ENCODE measurements around the gene DGCR8.

DGCR8 gene

DNA sequence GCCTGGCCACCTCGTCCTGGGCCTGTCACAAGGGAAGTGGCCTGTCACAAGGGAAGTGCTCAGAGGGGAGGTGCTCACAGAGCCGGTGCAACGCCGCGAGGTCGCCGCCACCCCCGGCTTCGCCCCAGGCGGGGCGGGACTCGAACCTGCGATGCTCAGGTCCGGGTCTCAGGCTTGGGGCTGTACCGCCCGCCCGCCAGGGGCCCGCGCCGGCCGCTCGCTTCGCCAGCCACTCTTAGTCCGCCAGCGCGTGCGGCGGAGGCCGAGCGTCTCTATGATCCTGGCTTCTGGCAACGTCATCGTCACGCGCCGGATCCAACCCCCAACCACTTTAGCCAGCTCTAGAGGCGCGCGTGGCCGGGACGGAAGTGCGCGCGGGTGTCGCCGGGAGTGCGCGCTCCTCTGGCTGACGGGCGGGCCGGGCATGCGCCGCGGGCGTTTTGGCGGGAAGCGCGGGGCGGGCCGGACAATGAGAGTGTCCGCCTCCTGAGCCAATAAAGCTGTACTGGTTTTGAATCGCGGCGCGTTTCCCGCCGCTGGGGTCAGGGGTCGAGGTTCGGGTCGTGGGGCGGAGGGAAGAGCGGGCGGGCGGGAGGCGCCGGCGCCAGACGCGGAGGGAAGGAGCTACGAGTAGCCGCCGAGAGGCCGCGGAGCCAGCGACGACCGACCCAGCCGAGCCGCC, 37.1 kb downstream of the DGCR8 start, which contains the start of gene TRMT2A:
Gene TRMT2A (minus strand): TSS at position 276 of the 682 bp plus-strand sequence. CDS start 320 bp downstream, outside the sequence.
- no peak for FAIRE-seq
- TF ChIP-seq POLR2A (IDR thresholded peaks at IDR 0.05; ENCODE audit: low read depth, low read length): 0 out of 2 replicates have a peak, but pooled peaks have one; percentile 19
- DNase-seq (ENCODE audit: insufficient read length, low spot score): peak; percentile 87

DNA sequence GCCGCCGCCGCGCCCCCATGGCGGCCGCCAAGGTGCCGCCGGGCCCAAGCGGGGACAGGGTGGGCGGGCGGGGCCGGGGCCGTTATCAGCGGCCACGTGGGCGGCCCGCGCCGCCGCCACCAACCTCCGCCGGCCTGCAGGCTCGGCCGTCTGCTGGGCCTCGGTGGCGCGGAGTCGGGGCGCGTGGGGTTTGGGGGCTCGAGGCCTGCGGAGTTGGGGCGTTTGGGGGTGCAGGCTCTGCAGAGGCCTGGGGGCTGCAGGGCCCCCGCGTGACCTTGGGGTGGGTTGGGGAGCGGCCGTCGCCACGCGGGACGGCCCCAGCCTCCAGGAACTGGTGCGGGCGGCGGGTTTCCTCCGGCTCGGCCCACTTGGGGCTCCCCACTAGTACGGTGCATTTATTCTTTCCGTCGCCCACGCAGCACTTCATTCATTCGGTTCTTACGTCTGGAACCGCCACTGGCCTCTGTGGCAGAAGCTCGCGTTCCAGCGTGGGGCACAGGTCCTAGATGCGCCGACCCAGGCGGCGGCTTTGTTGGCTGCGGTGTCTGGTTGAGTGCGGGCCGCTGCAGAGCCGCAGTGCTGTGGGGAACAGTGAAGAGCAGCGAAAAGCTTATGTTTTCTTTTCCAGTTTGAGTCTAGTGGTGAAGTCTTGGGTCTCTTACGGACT, 37.7 kb downstream of the DGCR8 start:
- no peak for TF ChIP-seq POLR2A (IDR thresholded peaks at IDR 0.05; ENCODE audit: low read depth, low read length)
- DNase-seq (ENCODE audit: insufficient read length, low spot score) (no peak), FAIRE-seq (no peak)

DNA sequence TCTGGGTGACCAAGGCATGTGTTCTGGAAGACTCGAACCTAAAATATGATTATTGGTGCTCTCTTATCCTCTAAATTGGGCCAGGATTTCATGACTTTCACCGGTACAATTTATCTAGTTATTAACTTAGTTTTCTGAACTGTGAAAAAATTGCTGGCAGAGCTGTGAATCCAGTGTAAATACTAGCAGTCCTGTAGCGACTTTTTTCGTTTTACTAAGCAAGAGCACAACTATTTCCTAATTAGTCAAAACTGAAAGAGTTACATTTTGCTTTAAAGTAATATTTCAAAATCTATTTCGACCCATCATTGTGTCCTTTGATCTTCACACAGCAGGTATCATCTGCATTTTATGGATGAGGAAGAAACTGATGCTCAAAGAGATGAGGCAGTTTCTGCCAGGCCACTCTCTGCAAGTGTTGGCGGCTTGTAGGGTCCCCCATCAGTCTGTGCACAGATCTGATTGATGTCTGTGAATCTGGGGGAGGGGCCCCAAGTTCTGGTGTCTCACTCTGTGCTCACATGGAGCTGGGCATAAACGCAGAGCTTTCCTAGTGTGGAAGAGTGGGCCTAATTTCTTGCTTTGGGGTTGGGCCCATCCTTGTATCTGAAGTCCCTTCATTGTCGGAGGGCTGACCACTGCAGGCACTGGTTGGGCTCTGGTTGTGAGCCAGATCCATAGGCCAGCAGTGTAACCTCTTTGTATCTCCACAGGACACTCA, 38.4 kb downstream of the DGCR8 start:
- TF ChIP-seq POLR2A (IDR thresholded peaks at IDR 0.05; ENCODE audit: low read depth, low read length): no peak
- FAIRE-seq: no peak

DNA sequence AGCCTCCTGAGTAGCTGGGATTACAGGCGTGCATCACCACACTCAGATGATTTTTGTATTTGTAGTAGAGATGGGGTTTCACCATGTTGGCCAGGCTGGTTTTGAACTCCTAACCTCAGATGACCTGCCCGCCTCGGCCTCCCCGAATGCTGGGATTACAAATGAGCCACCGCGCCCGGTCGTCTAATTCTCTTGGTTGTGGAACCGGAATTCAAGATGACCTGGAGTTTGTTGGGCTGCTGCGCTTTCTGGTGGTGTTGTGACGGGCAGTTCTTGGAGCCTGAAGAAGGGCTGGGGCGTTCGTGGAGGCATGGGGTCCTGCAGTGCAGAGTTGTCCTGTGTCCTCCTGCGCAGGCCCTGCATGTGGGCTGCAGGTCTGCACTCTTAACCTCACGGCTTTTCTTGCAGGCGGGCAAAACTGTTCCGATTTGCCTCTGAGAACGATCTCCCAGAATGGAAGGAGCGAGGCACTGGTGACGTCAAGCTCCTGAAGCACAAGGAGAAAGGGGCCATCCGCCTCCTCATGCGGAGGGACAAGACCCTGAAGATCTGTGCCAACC, 41.9 kb downstream of the DGCR8 start:
- no peak for TF ChIP-seq POLR2A (IDR thresholded peaks at IDR 0.05; ENCODE audit: low read depth, low read length)
- no peak for DNase-seq (ENCODE audit: insufficient read length, low spot score)
- no peak for FAIRE-seq

More for the DNA sequence above, 38.4 kb downstream of the DGCR8 start:
- DNase-seq (ENCODE audit: insufficient read length, low spot score): no peak

DNA sequence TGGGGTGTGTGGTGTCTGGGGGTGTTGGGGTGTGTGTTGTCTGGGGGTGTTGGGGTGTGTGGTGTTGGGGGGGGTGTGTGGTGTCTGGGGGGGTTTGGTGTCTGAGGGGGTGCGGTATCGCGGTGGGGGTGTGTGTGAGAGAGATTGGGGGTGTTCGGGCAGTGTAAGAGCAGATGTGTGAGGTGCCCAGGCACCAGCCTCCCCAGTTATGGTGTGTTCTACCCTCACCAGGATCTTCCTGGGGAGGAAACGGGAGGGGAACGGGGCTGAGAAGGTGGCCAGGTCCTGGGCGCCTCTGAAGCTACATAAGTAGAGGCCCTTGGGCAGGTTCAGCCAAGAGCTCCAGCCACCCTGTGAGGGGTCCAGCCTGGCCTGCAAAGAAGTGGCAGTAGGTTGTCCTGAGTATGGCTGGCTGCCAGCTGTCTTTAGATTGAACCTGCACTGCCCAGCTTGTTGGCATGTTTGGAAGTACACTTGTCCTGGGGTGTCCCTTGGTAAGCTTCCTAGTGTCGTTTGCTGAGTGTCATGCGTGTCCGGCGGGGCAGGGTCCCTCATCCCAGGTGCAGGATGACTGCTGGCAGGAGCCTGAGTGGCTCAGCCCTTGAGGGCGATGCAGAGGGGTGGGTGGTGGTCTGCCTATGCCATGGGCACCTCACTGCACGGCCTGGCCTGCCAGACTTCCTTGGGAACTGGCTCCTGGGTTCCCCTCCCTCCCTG, 43.5 kb downstream of the DGCR8 start:
- TF ChIP-seq POLR2A (IDR thresholded peaks at IDR 0.05; ENCODE audit: low read depth, low read length): no peak
- no peak for FAIRE-seq
- DNase-seq (ENCODE audit: insufficient read length, low spot score): no peak

DNA sequence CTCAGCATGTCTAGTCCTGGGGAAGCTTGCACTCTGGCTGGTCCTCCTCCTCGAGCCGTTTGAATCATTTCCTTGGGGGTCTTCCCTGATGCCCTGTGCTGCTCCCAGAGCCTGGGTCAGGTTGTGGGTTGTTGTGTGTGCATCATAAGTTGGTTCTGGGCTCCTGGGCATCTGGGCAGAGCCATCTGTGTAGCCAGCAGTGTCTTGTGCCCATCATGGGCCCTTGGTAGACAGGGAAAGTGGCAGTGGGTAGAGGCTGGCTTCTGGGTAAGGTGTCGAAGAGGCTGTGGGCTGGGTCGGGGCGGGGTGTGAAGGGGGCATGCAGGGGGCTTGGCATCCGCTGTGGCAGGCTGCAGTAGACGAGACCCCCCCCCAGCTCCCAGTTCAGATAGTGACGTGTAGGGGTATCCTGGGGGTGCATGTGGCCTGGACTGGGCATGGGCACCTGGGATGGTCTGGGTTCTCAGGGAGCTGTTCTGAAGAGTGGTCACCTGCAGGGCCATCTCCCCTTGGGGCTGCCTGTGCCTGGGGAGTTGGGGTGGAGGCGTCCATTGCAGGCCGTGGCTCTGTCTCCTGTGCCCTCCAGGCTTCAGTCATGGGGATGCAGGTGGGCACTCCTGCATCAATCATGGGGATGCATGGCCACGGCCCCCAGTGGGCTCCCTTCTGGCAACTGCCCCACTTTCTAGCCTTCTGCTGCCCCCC, 44.2 kb downstream of the DGCR8 start:
- FAIRE-seq (no peak), DNase-seq (ENCODE audit: insufficient read length, low spot score) (no peak)
- no peak for TF ChIP-seq POLR2A (IDR thresholded peaks at IDR 0.05; ENCODE audit: low read depth, low read length)

DNA sequence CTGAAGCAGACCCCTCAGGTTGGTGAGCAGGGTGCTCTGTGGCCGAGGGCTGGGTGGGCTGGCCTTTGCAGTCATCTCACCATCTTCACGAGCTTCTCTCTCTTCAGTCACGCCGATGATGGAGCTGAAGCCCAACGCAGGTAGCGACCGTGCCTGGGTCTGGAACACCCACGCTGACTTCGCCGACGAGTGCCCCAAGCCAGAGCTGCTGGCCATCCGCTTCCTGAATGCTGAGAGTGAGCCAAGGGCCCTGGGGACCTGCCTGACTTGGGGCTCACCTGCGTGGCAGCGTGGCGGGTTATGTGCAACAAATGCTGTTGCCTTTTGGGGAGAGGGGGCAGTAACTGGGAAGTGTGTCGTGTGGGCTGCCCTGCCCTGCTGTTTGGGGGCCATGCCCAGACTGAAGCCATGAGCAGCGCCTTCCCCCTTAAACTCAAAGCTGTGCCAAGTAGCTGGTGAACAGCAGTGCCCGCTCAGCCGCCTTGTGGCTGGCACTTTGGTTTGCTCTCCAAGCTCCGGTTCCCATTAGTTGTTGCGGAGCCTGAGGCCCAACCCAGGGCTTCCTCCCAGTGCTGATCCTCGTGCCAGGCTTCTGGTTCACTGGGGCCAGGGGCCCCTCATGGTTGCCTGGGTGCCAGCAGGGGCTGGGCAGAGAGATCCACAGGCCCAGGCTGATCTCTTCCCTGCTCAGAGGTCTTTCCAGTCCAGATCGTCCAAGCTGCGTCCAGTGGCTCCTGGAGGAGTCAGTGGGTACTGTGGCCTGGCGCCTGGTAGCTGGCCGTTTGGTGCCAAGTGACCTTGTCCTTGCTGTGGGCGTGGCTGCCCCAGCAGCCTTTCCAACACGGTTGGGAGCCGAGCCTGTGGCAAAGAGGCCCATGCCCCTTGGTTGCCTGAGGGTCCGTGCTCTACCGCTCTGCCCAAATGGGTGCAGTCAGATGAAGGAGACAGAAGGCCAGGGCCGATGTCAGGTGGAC, 45.4 kb downstream of the DGCR8 start:
- DNase-seq (ENCODE audit: insufficient read length, low spot score): no peak
- no peak for FAIRE-seq

DNA sequence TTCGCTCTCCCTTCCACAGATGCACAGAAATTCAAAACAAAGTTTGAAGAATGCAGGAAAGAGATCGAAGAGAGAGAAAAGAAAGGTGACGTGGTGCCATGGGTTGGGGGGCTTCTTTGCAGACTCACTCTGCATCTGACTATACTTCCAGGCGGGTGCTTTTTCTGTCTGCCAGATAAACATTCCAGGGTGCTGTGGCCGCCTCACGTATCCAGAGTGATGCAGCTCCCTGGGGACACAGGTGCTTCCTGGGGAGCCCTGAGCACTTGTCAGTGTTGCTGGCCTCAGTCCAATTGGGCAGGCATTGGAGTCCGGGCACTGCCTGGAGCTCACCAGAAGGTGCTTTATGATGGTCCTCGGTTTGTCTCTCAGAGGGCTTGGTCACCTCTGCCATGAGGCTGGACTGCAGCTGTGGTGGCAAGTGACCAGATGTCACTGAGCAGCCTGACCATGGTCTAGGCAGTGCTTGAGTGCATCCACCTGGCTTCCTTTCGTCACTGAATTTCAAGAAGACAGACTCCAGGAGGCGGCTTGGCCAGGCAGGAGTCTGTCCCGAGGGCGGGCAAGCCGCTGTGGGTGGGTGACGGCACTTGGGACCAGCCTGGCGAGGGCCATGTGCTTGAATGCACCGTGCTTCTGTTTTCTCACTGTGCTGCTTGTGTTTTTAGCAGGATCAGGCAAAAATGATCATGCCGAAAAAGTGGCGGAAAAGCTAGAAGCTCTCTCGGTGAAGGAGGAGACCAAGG, 46.4 kb downstream of the DGCR8 start:
- FAIRE-seq (no peak), DNase-seq (ENCODE audit: insufficient read length, low spot score) (no peak)
- no peak for TF ChIP-seq POLR2A (IDR thresholded peaks at IDR 0.05; ENCODE audit: low read depth, low read length)

More for the DNA sequence above, 45.4 kb downstream of the DGCR8 start:
- TF ChIP-seq POLR2A (IDR thresholded peaks at IDR 0.05; ENCODE audit: low read depth, low read length): no peak

DNA sequence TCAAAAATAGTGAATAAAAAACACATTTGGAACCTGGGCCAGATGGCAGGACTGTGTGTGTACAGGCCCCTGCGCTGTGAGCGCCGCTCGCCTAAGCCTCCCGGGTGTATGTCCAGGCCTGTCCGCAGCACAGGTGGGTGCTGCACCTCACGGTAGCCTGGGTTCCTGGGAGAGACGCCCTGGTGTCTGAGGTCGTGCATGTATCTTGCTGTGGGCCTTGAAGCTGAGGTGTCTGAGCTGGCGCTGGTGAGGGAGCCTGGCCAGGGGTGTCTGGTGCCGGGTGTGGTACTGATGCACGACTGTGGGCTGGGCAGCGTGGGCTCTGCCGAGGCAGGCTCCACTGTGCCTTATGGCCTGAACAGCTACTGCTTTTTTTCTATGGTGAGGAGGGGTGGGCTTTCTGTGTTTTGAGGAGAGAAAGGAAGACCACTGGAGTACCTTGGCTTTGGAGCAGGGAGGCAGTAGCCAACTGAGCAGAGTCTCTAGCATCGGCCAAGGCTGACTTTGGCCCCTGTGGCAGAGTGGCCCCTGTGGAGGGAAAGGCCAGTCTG, 47.4 kb downstream of the DGCR8 start:
- TF ChIP-seq POLR2A (IDR thresholded peaks at IDR 0.05; ENCODE audit: low read depth, low read length): no peak
- FAIRE-seq (no peak), DNase-seq (ENCODE audit: insufficient read length, low spot score) (no peak)

DNA sequence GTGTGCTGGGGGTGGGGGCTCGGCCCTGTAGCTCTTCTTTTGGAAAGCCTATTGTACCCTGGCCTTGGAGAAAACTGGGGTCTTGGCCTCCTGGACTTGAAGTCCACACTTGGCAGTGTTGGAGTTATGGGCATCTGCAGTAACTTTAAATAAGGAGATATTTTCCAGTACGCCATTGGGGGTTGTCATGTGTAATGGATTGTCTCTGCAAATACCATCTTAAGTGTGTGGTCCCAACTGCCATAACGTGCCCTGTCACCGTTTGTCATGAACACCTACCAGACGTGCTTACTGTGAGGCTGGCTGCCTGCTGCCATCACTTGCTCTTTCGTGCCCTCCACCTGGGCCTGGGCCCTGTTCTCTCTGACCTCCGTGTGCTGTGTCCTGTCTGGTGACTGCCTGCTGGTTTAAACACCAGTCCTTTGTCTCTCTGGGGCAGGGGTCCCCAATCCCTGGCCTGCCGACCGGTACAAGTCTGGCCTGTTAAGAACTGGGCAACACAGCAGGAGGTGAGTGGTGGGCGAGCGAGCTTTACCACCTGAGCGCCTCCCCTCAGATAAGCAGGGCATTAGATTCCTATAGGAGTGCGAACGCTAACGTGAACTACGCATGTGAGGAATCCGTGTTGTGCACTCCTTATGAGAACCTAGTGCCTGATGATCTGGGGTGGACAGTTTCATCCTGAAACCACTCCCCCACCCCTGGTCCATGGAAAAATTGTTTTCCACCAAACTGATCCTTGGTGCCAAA, 48.0 kb downstream of the DGCR8 start:
- DNase-seq (ENCODE audit: insufficient read length, low spot score) (no peak), FAIRE-seq (no peak)
- no peak for TF ChIP-seq POLR2A (IDR thresholded peaks at IDR 0.05; ENCODE audit: low read depth, low read length)

DNA sequence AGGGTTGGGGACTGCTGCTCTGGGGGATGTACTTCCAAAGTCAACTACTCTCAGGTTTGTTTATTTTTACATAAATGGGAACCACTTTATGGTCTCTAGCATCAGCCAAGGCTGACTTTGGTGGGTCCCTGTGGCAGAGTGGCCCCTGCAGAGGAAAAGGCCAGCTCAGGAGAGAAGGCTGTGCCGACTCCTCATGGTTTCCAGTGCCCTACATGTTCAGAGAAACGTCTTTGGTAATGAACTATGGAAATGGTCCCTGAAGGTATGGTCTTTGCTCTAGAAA, 48.5 kb downstream of the DGCR8 start:
- FAIRE-seq (no peak), DNase-seq (ENCODE audit: insufficient read length, low spot score) (no peak)
- TF ChIP-seq POLR2A (IDR thresholded peaks at IDR 0.05; ENCODE audit: low read depth, low read length): no peak

Measured in H54 (cell line).